Measurements from ENCODE around the gene KCNK3.

- TF ChIP-seq ZFYVE20 (CRISPR knock-in tag; IDR thresholded peaks at IDR 0.05; ENCODE audit: borderline replicate concordance, low read depth) (no peak), POLR2A (IDR thresholded peaks at IDR 0.05; ENCODE audit: insufficient read depth in 1 of 2, low read depth in 2 of 2, low read length in 2 of 2) (no peak), CTCF (CRISPR knock-in tag; IDR thresholded peaks at IDR 0.05) (no peak), ZNF776 (CRISPR knock-in tag; IDR thresholded peaks at IDR 0.05) (no peak), EP300 (IDR thresholded peaks at IDR 0.05; ENCODE audit: low read depth in 2 of 2, low read length in 2 of 2) (no peak), EP300 (CRISPR knock-in tag; IDR thresholded peaks at IDR 0.05; ENCODE audit: borderline replicate concordance) (no peak), PHB2 (IDR thresholded peaks at IDR 0.05; ENCODE audit: partially characterized antibody) (no peak), TAF1 (CRISPR knock-in tag; IDR thresholded peaks at IDR 0.05) (no peak), ZBTB21 (CRISPR knock-in tag; IDR thresholded peaks at IDR 0.05) (no peak), BCL6 (CRISPR knock-in tag; IDR thresholded peaks at IDR 0.05) (no peak), PATZ1 (CRISPR knock-in tag; IDR thresholded peaks at IDR 0.05) (no peak), CHCHD3 (CRISPR knock-in tag; IDR thresholded peaks at IDR 0.05) (no peak), ZNF274 (CRISPR knock-in tag; IDR thresholded peaks at IDR 0.05) (no peak), MIER3 (CRISPR knock-in tag; IDR thresholded peaks at IDR 0.05; ENCODE audit: borderline replicate concordance) (no peak)
Observed at GRCh38 chr2:26697425-26697824, 4.9 kb downstream of the KCNK3 start.

Data from HepG2 (cell line).